Hepatocyte (in vitro differentiated cells): Measurements from ENCODE around the gene TUB. TPM values are rescaled to one million over a fixed set of nuclear protein-coding genes. Genes with fewer than 3 reads are reported as not detected.

Experiments
- DNase-seq: peaks from one replicate; pipeline ENCODE4 v3.0.0-alpha.2; 2016; ENCODE audit warnings: low spot score
- H2AFZ ChIP-seq: fragments of 200-600 bp; sonication (generic); 2 replicates; pipeline ENCODE4 v1.6.0; 2016; ENCODE audit warnings: antibody characterized with exemption, mild to moderate bottlenecking
- H3K27ac ChIP-seq: fragments of 200-600 bp; sonication (generic); 2 replicates; pipeline ENCODE4 v1.5.1; 2016; ENCODE audit warnings: mild to moderate bottlenecking
- H3K27me3 ChIP-seq: fragments of 200-600 bp; sonication (generic); 2 replicates; pipeline ENCODE4 v1.6.1; 2016
- H3K36me3 ChIP-seq: fragments of 200-600 bp; sonication (generic); replicated peaks from 2 replicates; pipeline ENCODE4 v1.5.1; 2016; ENCODE audit warnings: low read depth; ENCODE audit not compliant: insufficient read depth
- H3K4me1 ChIP-seq: fragments of 200-600 bp; sonication (generic); 2 replicates; pipeline ENCODE4 v1.5.1; 2016; ENCODE audit warnings: mild to moderate bottlenecking, moderate library complexity; ENCODE audit not compliant: insufficient read depth
- H3K4me2 ChIP-seq: fragments of 200-600 bp; sonication (generic); 2 replicates; pipeline ENCODE4 v1.6.0; 2016
- H3K4me3 ChIP-seq: fragments of 200-600 bp; sonication (generic); 2 replicates; pipeline ENCODE4 v1.5.1; 2016; ENCODE audit warnings: mild to moderate bottlenecking
- H3K79me2 ChIP-seq: fragments of 200-600 bp; sonication (generic); 2 replicates; pipeline ENCODE4 v1.6.0; 2017; ENCODE audit warnings: mild to moderate bottlenecking
- H3K9me2 ChIP-seq: fragments of 200-600 bp; sonication (generic); replicated peaks from 2 replicates; pipeline ENCODE4 v1.6.0; 2017; ENCODE audit warnings: mild to moderate bottlenecking; ENCODE audit not compliant: insufficient read depth
- H3K9me3 ChIP-seq: fragments of 200-600 bp; sonication (generic); 2 replicates; pipeline ENCODE4 v1.5.1; 2016; ENCODE audit warnings: low read depth, mild to moderate bottlenecking
- H4K20me1 ChIP-seq: fragments of 200-600 bp; sonication (generic); 2 replicates; pipeline ENCODE4 v1.6.0; 2016; ENCODE audit warnings: mild to moderate bottlenecking; ENCODE audit not compliant: insufficient read depth, poor library complexity, severe bottlenecking
- CTCF ChIP-seq: fragments of 200-600 bp; sonication (generic); IDR thresholded peaks from 2 replicates; pipeline ENCODE4 v1.5.1; 2016; ENCODE audit warnings: antibody characterized with exemption, mild to moderate bottlenecking; ENCODE audit not compliant: poor library complexity
- EZH2 ChIP-seq: fragments of 200-600 bp; sonication (generic); IDR thresholded peaks from 2 replicates; pipeline ENCODE4 v1.6.1; 2016; ENCODE audit warnings: antibody characterized with exemption, mild to moderate bottlenecking, borderline replicate concordance
- EZH2phosphoT487 ChIP-seq: fragments of 200-600 bp; sonication (generic); IDR thresholded peaks from one replicate; pipeline ENCODE4 v1.6.1; 2018; ENCODE audit warnings: antibody characterized with exemption, mild to moderate bottlenecking, low read depth, moderate library complexity; ENCODE audit not compliant: unreplicated experiment, severe bottlenecking
- WGBS: methylation state at CpG from one replicate; pipeline ENCODE4 v1.1.6; 2016; ENCODE audit warnings: low lambda C conversion rate; ENCODE audit errors: missing lambda C conversion rate; 5-methylcytosine and 5-hydroxymethylcytosine counted together
- polyA plus RNA-seq: library from polyadenylated mRNA; unstranded; fragments of >200 nt; fragmentation: Nextera tagmentation; extraction: Ambion mirVana; gene quantifications from 2 replicates; pipeline ENCODE4 v1.2.1, GENCODE V29; 2016
- total RNA-seq: library from RNA; depleted of rRNA; stranded (reverse); fragments of >200 nt; gene quantifications from 2 replicates; pipeline ENCODE4 v1.2.3, GENCODE V29; 2014

Gene TUB
- total and polyA plus RNA-seq, 2 experiments from 2014 or later, result 5.0 to 18.7 TPM

GRCh38 chr11:8069771-8070170 lies 11.2 kb upstream of the TUB start:
- no peak overlapping the region for H2AFZ ChIP-seq
- 82% methylated on average over 8 of the region's 8 CpGs for WGBS

GRCh38 chr11:8070417-8071115 lies 10.4 kb upstream of the TUB start:
- H3K79me2 ChIP-seq, result no peaks in the 10 kb centered on the region
- no peaks in the 10 kb centered on the region for H3K9me3 ChIP-seq
- no peak overlapping the region for H3K27ac ChIP-seq
- H3K27me3 ChIP-seq, result peaks cover 8% of the 10 kb centered on the region
- 43% methylated on average over 3 of the region's 3 CpGs for WGBS
- TF ChIP-seq EZH2 (no peak), EZH2phosphoT487 (no peak), CTCF (peak; percentile 48)
- no peak overlapping the region for H3K4me2 ChIP-seq
- H3K4me1 ChIP-seq, result peaks cover 21% of the 10 kb centered on the region
- no peak overlapping the region for H2AFZ ChIP-seq
- H3K9me2 ChIP-seq, result no peaks in the 10 kb centered on the region
- no peaks in the 10 kb centered on the region for H4K20me1 ChIP-seq
- DNase-seq, result peak; percentile 55
- no peaks in the 10 kb centered on the region for H3K36me3 ChIP-seq
- no peak overlapping the region for H3K4me3 ChIP-seq

More at GRCh38 chr11:8069771-8070170, 11.2 kb upstream of the TUB start:
- no peak for DNase-seq
- Histone ChIP-seq H3K27ac (peak overlapping the region; percentile 73), H4K20me1 (no peaks in the 10 kb centered on the region), H3K9me3 (no peaks in the 10 kb centered on the region), H3K9me2 (no peaks in the 10 kb centered on the region), H3K79me2 (no peaks in the 10 kb centered on the region), H3K27me3 (peaks cover 8% of the 10 kb centered on the region), H3K4me2 (peak overlapping the region; percentile 33), H3K4me3 (no peak overlapping the region), H3K36me3 (no peaks in the 10 kb centered on the region), H3K4me1 (peaks cover 21% of the 10 kb centered on the region)
- no peak for TF ChIP-seq CTCF
- TF ChIP-seq EZH2phosphoT487, result no peak
- TF ChIP-seq EZH2, result no peak

GRCh38 chr11:8071616-8072581 lies 9.1 kb upstream of the TUB start:
- H3K4me1 ChIP-seq, result peaks cover 21% of the 10 kb centered on the region
- no peak for DNase-seq
- H3K9me2 ChIP-seq, result no peaks in the 10 kb centered on the region
- H3K4me2 ChIP-seq, result no peak overlapping the region
- no peaks in the 10 kb centered on the region for H4K20me1 ChIP-seq
- H3K27me3 ChIP-seq, result peaks cover 8% of the 10 kb centered on the region
- H3K9me3 ChIP-seq, result no peaks in the 10 kb centered on the region
- no peak overlapping the region for H3K27ac ChIP-seq
- H3K36me3 ChIP-seq, result no peaks in the 10 kb centered on the region
- no peak overlapping the region for H3K4me3 ChIP-seq
- H2AFZ ChIP-seq, result no peak overlapping the region
- WGBS, result 73% methylated on average over 18 of the region's 18 CpGs
- no peaks in the 10 kb centered on the region for H3K79me2 ChIP-seq
- TF ChIP-seq CTCF (no peak), EZH2 (no peak), EZH2phosphoT487 (no peak)
